H1 (cell line): Measurements from ENCODE around the gene BBS9. TPM values are rescaled to one million over a fixed set of nuclear protein-coding genes. Genes with fewer than 3 reads are reported as not detected.

Source experiments
- CTCF ChIA-PET: fragments of 300-600 bp; sonication (Branson Sonifier 250); formaldehyde crosslinking; loops from one replicate; lab custom pipeline; 2021; ENCODE audit not compliant: partially characterized antibody; lab: Charles Lee
- POLR2A ChIA-PET: fragments of 300-600 bp; sonication (Branson Sonifier 250); formaldehyde crosslinking; loops from one replicate; lab custom pipeline; 2021; ENCODE audit warnings: inconsistent platforms; ENCODE audit not compliant: partially characterized antibody; lab: Charles Lee
- DNase-seq, 2 experiments: peaks; one replicate each; pipeline versions ENCODE4 v3.0.0 to v3.0.0-alpha.2; 2010 to 2022; ENCODE audit warnings: low spot score in 2 of 2, low read depth in 1 of 2, mixed read lengths in 1 of 2
- FAIRE-seq: peaks from 2 replicates; lab custom pipeline; 2011; peaks lifted over from hg19 to GRCh38; lab: Jason Lieb, UNC
- H2AFZ ChIP-seq: 2 replicates; pipeline ENCODE4 v1.8.1; 2012; ENCODE audit warnings: low read length, inconsistent platforms
- H2AK5ac ChIP-seq: 2 replicates; pipeline ENCODE4 v1.6.1; 2013; ENCODE audit warnings: low read depth, low read length
- H2BK120ac ChIP-seq: replicated peaks from 2 replicates; pipeline ENCODE3; 2013; ENCODE audit warnings: low read depth, low read length, inconsistent platforms
- H2BK12ac ChIP-seq: 2 replicates; pipeline ENCODE4 v1.6.1; 2013; ENCODE audit warnings: low read depth, low read length
- H2BK15ac ChIP-seq: 2 replicates; pipeline ENCODE4 v1.6.1; 2013; ENCODE audit warnings: low read length
- H2BK20ac ChIP-seq: 2 replicates; pipeline ENCODE4 v1.6.1; 2013; ENCODE audit warnings: low read length
- H2BK5ac ChIP-seq: 2 replicates; pipeline ENCODE4 v1.6.1; 2013; ENCODE audit warnings: low read depth, low read length
- H3K14ac ChIP-seq: 2 replicates; pipeline ENCODE4 v1.6.1; 2013; ENCODE audit warnings: inconsistent platforms; ENCODE audit not compliant: insufficient read length
- H3K18ac ChIP-seq: 2 replicates; pipeline ENCODE4 v1.6.1; 2013; ENCODE audit warnings: low read length; ENCODE audit errors: extremely low read depth
- H3K23ac ChIP-seq: 2 replicates; pipeline ENCODE4 v1.6.1; 2013; ENCODE audit warnings: inconsistent platforms; ENCODE audit not compliant: insufficient read length
- H3K23me2 ChIP-seq: 2 replicates; pipeline ENCODE4 v1.6.1; 2013; ENCODE audit warnings: low read depth, low read length
- H3K27ac ChIP-seq: 2 replicates; pipeline ENCODE4 v1.6.1; 2011; ENCODE audit warnings: low read depth, low read length, inconsistent platforms
- H3K27me3 ChIP-seq, 4 experiments: replicated peaks in 1 of 4; 1 replicate in 1 of 4; 2 replicates in 3 of 4; pipeline versions ENCODE4 v1.6.1 to v1.8.1; 2011 to 2013; ENCODE audit warnings: low read length in 3 of 4, mild to moderate bottlenecking in 3 of 4, inconsistent platforms in 2 of 4, mixed read lengths in 2 of 4, moderate library complexity in 1 of 4; ENCODE audit not compliant: control insufficient read depth in 3 of 4, insufficient read depth in 3 of 4; ENCODE audit errors: extremely low read depth in 1 of 4
- H3K36me3 ChIP-seq, 4 experiments: 2 replicates each; pipeline versions ENCODE4 v1.6.1 to v1.8.1; 2011 to 2013; ENCODE audit warnings: mild to moderate bottlenecking in 4 of 4, low read length in 3 of 4, moderate library complexity in 2 of 4, control low read depth in 1 of 4, inconsistent platforms in 1 of 4; ENCODE audit not compliant: insufficient read depth in 4 of 4, control insufficient read depth in 2 of 4
- H3K4ac ChIP-seq: replicated peaks from 2 replicates; pipeline ENCODE3; 2013; ENCODE audit warnings: low read length, low read depth, mixed read lengths, inconsistent platforms; ENCODE audit not compliant: insufficient read length
- H3K4me1 ChIP-seq, 4 experiments: replicated peaks in 1 of 4; 1 replicate in 1 of 4; 2 replicates in 3 of 4; pipeline versions ENCODE4 v1.6.1 to v1.8.1; 2011 to 2013; ENCODE audit warnings: low read length in 3 of 4, inconsistent platforms in 2 of 4, mixed read lengths in 1 of 4; ENCODE audit not compliant: insufficient read depth in 4 of 4, control insufficient read depth in 3 of 4
- H3K4me2 ChIP-seq, 2 experiments: 2 replicates each; pipeline versions ENCODE4 v1.6.1 to v1.8.1; 2011 to 2013; ENCODE audit warnings: low read depth in 2 of 2, low read length in 2 of 2, control low read depth in 1 of 2, inconsistent platforms in 1 of 2, mild to moderate bottlenecking in 1 of 2; ENCODE audit not compliant: insufficient read depth in 1 of 2
- H3K4me3 ChIP-seq, 4 experiments: fragments of 200-600, 300-600 bp in 1 of 4; sonication (generic), shearing (Covaris generic), sonication (Bioruptor Twin) in 1 of 4; 2 replicates each; pipeline versions ENCODE4 v1.5.1 to v1.8.1; 2011 to 2016; ENCODE audit warnings: low read length in 4 of 4, low read depth in 3 of 4, control low read depth in 2 of 4, inconsistent platforms in 2 of 4, mild to moderate bottlenecking in 2 of 4, mixed read lengths in 1 of 4, moderate library complexity in 1 of 4; ENCODE audit not compliant: insufficient read depth in 2 of 4; ENCODE audit errors: extremely low read depth in 1 of 4
- H3K56ac ChIP-seq: replicated peaks from 2 replicates; pipeline ENCODE3; 2013; ENCODE audit warnings: low read depth, mild to moderate bottlenecking, mixed read lengths, low read length, inconsistent platforms; ENCODE audit not compliant: insufficient read length
- H3K79me1 ChIP-seq: 2 replicates; pipeline ENCODE4 v1.6.1; 2013; ENCODE audit warnings: low read depth, low read length, control low read depth
- H3K79me2 ChIP-seq, 2 experiments: 2 replicates each; pipeline versions ENCODE4 v1.6.1 to v1.8.1; 2012 to 2013; ENCODE audit warnings: low read length in 2 of 2, mild to moderate bottlenecking in 2 of 2, inconsistent platforms in 1 of 2; ENCODE audit not compliant: insufficient read depth in 2 of 2, control insufficient read depth in 1 of 2
- H3K9ac ChIP-seq, 4 experiments: replicated peaks in 1 of 4; 1 replicate in 1 of 4; 2 replicates in 3 of 4; pipeline versions ENCODE4 v1.6.1 to v1.8.1; 2011 to 2013; ENCODE audit warnings: low read depth in 3 of 4, low read length in 3 of 4, control low read depth in 2 of 4, mild to moderate bottlenecking in 2 of 4, moderate library complexity in 2 of 4, inconsistent platforms in 1 of 4; ENCODE audit errors: extremely low read depth in 1 of 4
- H3K9me3 ChIP-seq, 2 experiments: 2 replicates each; pipeline versions ENCODE4 v1.6.1 to v1.8.1; 2012 to 2013; ENCODE audit warnings: mild to moderate bottlenecking in 2 of 2, moderate library complexity in 2 of 2, control low read depth in 1 of 2, inconsistent platforms in 1 of 2, low read depth in 1 of 2, low read length in 1 of 2, mixed read lengths in 1 of 2; ENCODE audit not compliant: insufficient read depth in 2 of 2
- H4K20me1 ChIP-seq, 2 experiments: replicated peaks in 1 of 2; 2 replicates each; pipeline versions ENCODE3 to v1.8.1; 2011 to 2013; ENCODE audit warnings: inconsistent platforms in 2 of 2, low read length in 2 of 2, mild to moderate bottlenecking in 1 of 2; ENCODE audit not compliant: insufficient read depth in 2 of 2, control insufficient read depth in 1 of 2
- H4K5ac ChIP-seq: 2 replicates; pipeline ENCODE4 v1.6.1; 2013; ENCODE audit warnings: low read length, low read depth, mixed read lengths, inconsistent platforms; ENCODE audit not compliant: insufficient read length
- H4K8ac ChIP-seq: 2 replicates; pipeline ENCODE4 v1.8.0; 2013; ENCODE audit warnings: mild to moderate bottlenecking, moderate library complexity, low read length, inconsistent platforms; ENCODE audit not compliant: insufficient read depth; ENCODE audit errors: extremely low read depth
- H4K91ac ChIP-seq: replicated peaks from 2 replicates; pipeline ENCODE3; 2013; ENCODE audit warnings: low read length, mixed read lengths, inconsistent platforms; ENCODE audit not compliant: insufficient read length
- FOSL1 ChIP-seq: IDR thresholded peaks from 2 replicates; pipeline ENCODE4 v1.6.1; 2011; ENCODE audit warnings: mild to moderate bottlenecking, low read depth, low read length, moderate library complexity; ENCODE audit not compliant: insufficient read depth
- RAD21 ChIP-seq, 2 experiments: IDR thresholded peaks in 1 of 2; conservative IDR thresholded peaks in 1 of 2; 2 replicates each; pipeline ENCODE4 v1.6.1; 2011; ENCODE audit warnings: low read depth in 2 of 2, low read length in 2 of 2, improper control_type of control experiment in 1 of 2, inconsistent platforms in 1 of 2, mild to moderate bottlenecking in 1 of 2, moderate library complexity in 1 of 2
- SP2 ChIP-seq: IDR thresholded peaks from 2 replicates; pipeline ENCODE4 v1.6.1; 2012; ENCODE audit warnings: mild to moderate bottlenecking, low read length, inconsistent platforms
- WGBS, 2 experiments: shearing (Covaris generic) in 1 of 2; methylation state at CpG; one replicate each; pipeline versions ENCODE4 v1.1.6 to v1.1.7; 2013 to 2015; ENCODE audit warnings: low lambda C conversion rate in 2 of 2, mixed read lengths in 2 of 2, inconsistent platforms in 1 of 2, low coverage in 1 of 2, missing lambda C conversion rate in 1 of 2; ENCODE audit not compliant: insufficient replicate concordance in 2 of 2, insufficient coverage in 1 of 2, insufficient read length in 1 of 2; ENCODE audit errors: extremely low coverage in 1 of 2, missing lambda C conversion rate in 1 of 2; 5-methylcytosine and 5-hydroxymethylcytosine counted together
- polyA plus RNA-seq, 7 experiments: library from polyadenylated mRNA; depleted of rRNA in 3 of 7; stranded (reverse) in 5 of 7; unstranded in 2 of 7; fragments of >200 nt in 5 of 7; fragments of 200-250 nt in 2 of 7; gene quantifications; 1 replicate in 5 of 7; 2 replicates in 1 of 7; 4 replicates in 1 of 7; pipeline versions ENCODE4 v1.2.1 to v1.2.3, GENCODE V29; 2011 to 2013; ENCODE audit warnings: missing spikeins in 2 of 7, mixed read lengths in 2 of 7
- total RNA-seq: library from RNA; stranded (reverse); fragmentation: NEBNext Ultra II Directional; extraction: Animal tissue kit (Norgen Biotek cat#: 25700); gene quantifications from 2 replicates; pipeline ENCODE4 v1.2.1, GENCODE V29; 2021

Gene BBS9
- total and polyA plus RNA-seq, 2 of the 8 experiments (the other 6 are each of a cell fraction or from before 2014, with no cell fraction given), result 22.3 to 37.0 TPM

GRCh38 chr7:33273356-33273755 is 144.0 kb downstream of the BBS9 start:
- POLR2A ChIA-PET, result no interaction called here
- 90% methylated on average over 2 of the region's 2 CpGs; no CpG with 5 or more reads in 1 of the 2 experiments for WGBS, 2 experiments
- Histone ChIP-seq H3K4ac (no peak overlapping the region), H3K79me2 (no peaks in the 10 kb centered on the region), H3K18ac (no peak overlapping the region), H3K4me3 (no peak overlapping the region), H3K4me1 (no peaks in the 10 kb centered on the region), H4K20me1 (no peaks in the 10 kb centered on the region), H3K23me2 (no peaks in the 10 kb centered on the region), H2AFZ (no peak overlapping the region), H3K4me2 (no peak overlapping the region), H2BK15ac (no peak overlapping the region), H3K27me3 (no peaks in the 10 kb centered on the region), H3K79me1 (no peaks in the 10 kb centered on the region), H3K27ac (no peak overlapping the region), H2BK120ac (no peak overlapping the region), H4K5ac (no peak overlapping the region), H2BK12ac (no peak overlapping the region), H4K91ac (no peak overlapping the region), H3K36me3 (no peaks in the 10 kb centered on the region; a peak in 1 of 8 replicates), H3K9ac (no peak overlapping the region), H3K23ac (no peak overlapping the region), H2BK20ac (no peak overlapping the region), H3K56ac (no peak overlapping the region), H4K8ac (no peak overlapping the region), H3K14ac (no peak overlapping the region), H3K9me3 (peaks cover 7 to 19% of the 10 kb centered on the region in 2 experiments), H2AK5ac (no peak overlapping the region), H2BK5ac (no peak overlapping the region)
- FAIRE-seq, result no peak
- CTCF ChIA-PET, result no interaction called here
- TF ChIP-seq RAD21 (IDR thresholded peaks at IDR 0.05 in 1 of 2, conservative IDR thresholded peaks at IDR 0.05 in 1 of 2; ENCODE audit: low read depth in 2 of 2, low read length in 2 of 2) (no peak), FOSL1 (no peak), SP2 (no peak)
- no peak for DNase-seq
